Measurements from ENCODE around the gene DNAJC4. TPM values are rescaled to one million over a fixed set of nuclear protein-coding genes. Genes with fewer than 3 reads are reported as not detected.

DNAJC4 gene
- total RNA-seq, 1 experiment from 2014 or later = 24.2 TPM

- Mint-ChIP-seq H3K27ac (peak overlapping the region; percentile 95 to 97 (median 97); a peak in 5 of 7 replicates), H3K27me3 (ENCODE audit: low read depth) (no peaks in the 10 kb centered on the region), H3K9me3 (no peaks in the 10 kb centered on the region; a peak in 1 of 5 replicates), H3K4me3 (peak overlapping the region; percentile 79 to 93), H3K36me3 (ENCODE audit: insufficient read depth in 1 of 3, low read depth in 3 of 3) (peaks cover 6 to 16% (median 7%) of the 10 kb centered on the region in 3 experiments; a peak in 6 of 7 replicates), H3K4me1 (peaks cover 38 to 48% of the 10 kb centered on the region in 2 experiments)
- Histone ChIP-seq H3K14ac (ENCODE audit: insufficient read depth, low read length) (no peak overlapping the region), H3K4ac (ENCODE audit: low read depth, low read length) (no peak overlapping the region), H2BK15ac (ENCODE audit: low read depth, low read length) (no peak overlapping the region), H3K9ac (ENCODE audit: extremely low read depth, insufficient read length, low read length) (no peak overlapping the region), H2BK120ac (ENCODE audit: low read depth, low read length, poor library complexity, severe bottlenecking) (no peak overlapping the region), H3K79me2 (ENCODE audit: insufficient read depth, low read length) (peaks cover 7% of the 10 kb centered on the region; the same call in 1 of the 2 replicates), H3K9me3 (ENCODE audit: control insufficient read depth, low read depth, low read length) (no peaks in the 10 kb centered on the region), H4K5ac (ENCODE audit: insufficient read length, low read depth, low read length) (no peak overlapping the region), H3K4me2 (ENCODE audit: insufficient read depth, insufficient read length, low read length) (no peak overlapping the region), H4K20me1 (ENCODE audit: control insufficient read depth, insufficient read depth, insufficient read length) (no peaks in the 10 kb centered on the region), H2AK5ac (ENCODE audit: insufficient read length, low read length) (no peak overlapping the region), H3K79me1 (ENCODE audit: insufficient read depth, low read depth, low read length, poor library complexity, severe bottlenecking) (peaks cover 3% of the 10 kb centered on the region), H3K4me1 (ENCODE audit: insufficient read depth, low read length) (peaks cover 9% of the 10 kb centered on the region; the same call in 1 of the 2 replicates), H3K27me3 (ENCODE audit: insufficient read depth, low read length) (no peaks in the 10 kb centered on the region), H2BK12ac (ENCODE audit: insufficient read length, low read depth, low read length) (no peak overlapping the region), H3K18ac (ENCODE audit: insufficient read length, low read depth, low read length) (no peak overlapping the region), H3K23ac (ENCODE audit: insufficient read length, low read depth, low read length) (no peak overlapping the region), H2BK5ac (ENCODE audit: insufficient read length, low read length) (no peak overlapping the region), H3K23me2 (ENCODE audit: insufficient read length, low read depth, low read length, poor library complexity, severe bottlenecking) (peaks cover 26% of the 10 kb centered on the region), H3K27ac (ENCODE audit: insufficient read length, low read depth, low read length) (peak overlapping the region; percentile 40), H2AFZ (ENCODE audit: low read length) (no peak overlapping the region), H2BK20ac (ENCODE audit: low read depth, low read length, poor library complexity, severe bottlenecking) (no peak overlapping the region), H3K56ac (ENCODE audit: insufficient read length, low read depth, low read length) (no peak overlapping the region), H3T11ph (ENCODE audit: low read length) (no peak overlapping the region), H4K8ac (replicated peaks; ENCODE audit: insufficient read length, low read depth, low read length) (no peak overlapping the region), H4K91ac (ENCODE audit: insufficient read length, low read depth, low read length) (no peak overlapping the region)
- DNase-seq = peak; percentile 87
- WGBS (ENCODE audit: extremely low coverage, insufficient read length, low lambda C conversion rate) = no CpG with 5 or more reads among the region's 7 CpGs
- no peak for TF ChIP-seq CTCF (conservative IDR thresholded peaks at IDR 0.05)
These were observed 18.2 kb downstream of the DNAJC4 start for GRCh38 chr11:64248578-64248977.

All from H9 (cell line).